H1 (cell line): Measurements from ENCODE around the gene CACNB1. TPM values are rescaled to one million over a fixed set of nuclear protein-coding genes. Genes with fewer than 3 reads are reported as not detected.

ENCODE experiments used
- EZH2 ChIP-seq: fragments of 200-600 bp; sonication (generic); IDR thresholded peaks from 2 replicates; pipeline ENCODE4 v1.7.1; 2012; ENCODE audit warnings: low read depth, mild to moderate bottlenecking, moderate library complexity, low read length, inconsistent platforms; ENCODE audit not compliant: severe bottlenecking
- RFX5 ChIP-seq: IDR thresholded peaks from 2 replicates; pipeline ENCODE4 v1.6.1; 2011; ENCODE audit warnings: low read depth, low read length, improper control_type of control experiment, borderline replicate concordance
- SUZ12 ChIP-seq: fragments of 200-600 bp; sonication (generic); IDR thresholded peaks from 2 replicates; pipeline ENCODE4 v1.6.1; 2012; ENCODE audit warnings: mild to moderate bottlenecking, inconsistent platforms, low read length, moderate library complexity, mixed read lengths
- TBP ChIP-seq: IDR thresholded peaks from 2 replicates; pipeline ENCODE4 v1.6.1; 2011; ENCODE audit warnings: low read depth, low read length, improper control_type of control experiment
- polyA plus RNA-seq, 7 experiments: library from polyadenylated mRNA; depleted of rRNA in 3 of 7; stranded (reverse) in 5 of 7; unstranded in 2 of 7; fragments of >200 nt in 5 of 7; fragments of 200-250 nt in 2 of 7; gene quantifications; 1 replicate in 5 of 7; 2 replicates in 1 of 7; 4 replicates in 1 of 7; pipeline versions ENCODE4 v1.2.1 to v1.2.3, GENCODE V29; 2011 to 2013; ENCODE audit warnings: missing spikeins in 2 of 7, mixed read lengths in 2 of 7
- total RNA-seq: library from RNA; stranded (reverse); fragmentation: NEBNext Ultra II Directional; extraction: Animal tissue kit (Norgen Biotek cat#: 25700); gene quantifications from 2 replicates; pipeline ENCODE4 v1.2.1, GENCODE V29; 2021

Gene CACNB1
- total and polyA plus RNA-seq, 2 of the 8 experiments (the other 6 are each of a cell fraction or from before 2014, with no cell fraction given) = 7.2 to 17.8 TPM

- TF ChIP-seq TBP (no peak), EZH2 (no peak), RFX5 (no peak), SUZ12 (no peak)
Measured at GRCh38 chr17:39170558-39170957, 26.9 kb downstream of the CACNB1 start (continued).
